HepG2 (cell line): ENCODE results near the gene ENTPD2.

Experiments used
- ATF6 ChIP-seq: sonication (generic); formaldehyde crosslinking; conservative IDR thresholded peaks from 2 replicates; pipeline ENCODE4 v1.4.0; 2020; ENCODE audit warnings: missing genetic modification reagents
- CREB1 ChIP-seq, 2 experiments: fragments of 450-650 bp in 1 of 2; IDR thresholded peaks; 2 replicates each; pipeline ENCODE4 v1.6.1; 2016 to 2017; ENCODE audit warnings: control low read depth in 1 of 2, mild to moderate bottlenecking in 1 of 2, missing compliant biosample characterization in 1 of 2, missing genetic modification characterization in 1 of 2
- CTCF ChIP-seq: sonication (generic); formaldehyde crosslinking; IDR thresholded peaks from 2 replicates; pipeline ENCODE4 v1.5.0; 2020; ENCODE audit warnings: mild to moderate bottlenecking, missing genetic modification reagents, moderate library complexity
- ELK4 ChIP-seq: sonication (generic); formaldehyde crosslinking; IDR thresholded peaks from 2 replicates; pipeline ENCODE4 v1.9.0; 2021; ENCODE audit warnings: missing genetic modification reagents, borderline replicate concordance
- IRF2 ChIP-seq: IDR thresholded peaks from 2 replicates; pipeline ENCODE4 v1.6.1; 2018; ENCODE audit warnings: missing genetic modification reagents, missing compliant biosample characterization
- STAT6 ChIP-seq: sonication (generic); formaldehyde crosslinking; IDR thresholded peaks from 2 replicates; pipeline ENCODE4 v1.4.0; 2020; ENCODE audit warnings: missing genetic modification reagents, mild to moderate bottlenecking, borderline replicate concordance
- TBL1XR1 ChIP-seq: fragments of 150-350 bp; IDR thresholded peaks from 2 replicates; pipeline ENCODE4 v1.6.1; 2014; ENCODE audit warnings: borderline replicate concordance, low read length; ENCODE audit not compliant: partially characterized antibody
- ZFX ChIP-seq: sonication (generic); formaldehyde crosslinking; IDR thresholded peaks from 2 replicates; pipeline ENCODE4 v1.4.0; 2020; ENCODE audit warnings: mild to moderate bottlenecking, low read depth, missing genetic modification reagents, moderate library complexity
- ZNF383 ChIP-seq: sonication (generic); formaldehyde crosslinking; IDR thresholded peaks from 2 replicates; pipeline ENCODE4 v1.4.0; 2020; ENCODE audit warnings: missing genetic modification reagents, mild to moderate bottlenecking, borderline replicate concordance
- ZNF619 ChIP-seq: sonication (generic); formaldehyde crosslinking; IDR thresholded peaks from 2 replicates; pipeline ENCODE4 v1.4.0; 2020; ENCODE audit warnings: mild to moderate bottlenecking, missing genetic modification reagents

GRCh38 chr9:137011156-137011555 is 42.7 kb downstream of the ENTPD2 start:
- TF ChIP-seq IRF2 (CRISPR knock-in tag) (no peak), CTCF (CRISPR knock-in tag) (no peak), ZNF383 (CRISPR knock-in tag) (no peak), ATF6 (CRISPR knock-in tag) (no peak), ZNF619 (no peak), STAT6 (CRISPR knock-in tag) (no peak), CREB1 (IDR thresholded peaks at IDR 0.05) (no peak), CREB1 (CRISPR knock-in tag; IDR thresholded peaks at IDR 0.05) (no peak), ZFX (CRISPR knock-in tag) (no peak), ELK4 (CRISPR knock-in tag) (no peak), TBL1XR1 (no peak)
